Astrocyte (in vitro differentiated cells and primary cell): ENCODE data around the gene SLC25A21.

Source experiments
- CTCF ChIP-seq: IDR thresholded peaks from 2 replicates; pipeline ENCODE4 v1.5.1; 2011; ENCODE audit warnings: low read depth, mild to moderate bottlenecking, inconsistent platforms, low read length, moderate library complexity; ENCODE audit not compliant: insufficient read depth
- EZH2 ChIP-seq: IDR thresholded peaks from 2 replicates; pipeline ENCODE4 v1.6.1; 2012; ENCODE audit warnings: mild to moderate bottlenecking, low read length, inconsistent platforms; ENCODE audit not compliant: insufficient read depth

GRCh38 chr14:37094502-37094901, 77.9 kb downstream of the SLC25A21 start:
- TF ChIP-seq CTCF = no peak
- TF ChIP-seq EZH2 = no peak
